ENCODE data around the gene PTPRM. TPM values are rescaled to one million over a fixed set of nuclear protein-coding genes. Genes with fewer than 3 reads are reported as not detected.

Gene PTPRM
- total RNA-seq, 2 donors from 2014 or later, result 53.4 to 64.7 TPM

DNA sequence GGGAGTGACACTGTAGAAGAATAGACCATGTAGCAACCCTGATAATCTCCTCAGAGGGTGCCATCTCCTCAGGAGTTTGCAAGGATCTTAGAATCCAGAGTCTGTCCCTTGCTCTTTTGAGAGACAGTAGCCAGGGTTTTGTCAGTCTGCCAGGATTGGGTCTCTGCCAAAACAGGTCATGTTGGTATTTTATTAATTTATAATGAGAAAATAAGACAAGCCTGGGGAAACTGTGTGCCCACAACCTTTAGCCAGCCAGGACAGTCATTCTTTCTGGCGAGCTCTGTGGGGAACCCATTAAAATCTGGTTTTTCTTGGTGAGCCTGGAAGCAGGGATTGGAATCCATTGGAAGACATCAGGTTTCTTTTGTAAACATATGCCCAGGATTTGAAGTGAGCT, 78.6 kb downstream of the PTPRM start:
- DNase-seq (ENCODE audit: low spot score), result no peak
- intact Hi-C loops (cut with DNase I), result no loop called here

GRCh38 chr18:7646174-7646886, 79.2 kb downstream of the PTPRM start:
- intact Hi-C loops (cut with DNase I), result no loop called here
- no peak for DNase-seq (ENCODE audit: low spot score)

DNA sequence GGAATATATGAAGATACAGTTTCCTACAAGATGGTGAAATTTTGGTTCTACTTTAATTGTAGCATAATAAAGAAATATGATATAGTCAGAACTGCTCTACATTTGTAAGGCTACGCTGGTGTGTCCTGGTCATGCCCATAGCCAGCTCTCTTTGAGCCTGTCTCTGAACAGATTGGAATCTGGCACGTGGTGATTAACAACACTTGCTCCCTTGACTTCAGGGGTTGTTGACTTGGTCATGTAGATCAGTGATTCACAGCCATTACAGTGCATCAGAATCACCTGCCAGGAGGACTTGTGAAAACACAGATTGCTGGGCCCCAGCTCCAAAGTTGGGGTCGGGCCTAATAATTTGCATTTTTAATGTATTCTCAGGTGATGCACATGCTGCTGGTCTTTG, 80.4 kb downstream of the PTPRM start:
- no peak for DNase-seq (ENCODE audit: low spot score)
- intact Hi-C loops (cut with DNase I), result no loop called here

DNA sequence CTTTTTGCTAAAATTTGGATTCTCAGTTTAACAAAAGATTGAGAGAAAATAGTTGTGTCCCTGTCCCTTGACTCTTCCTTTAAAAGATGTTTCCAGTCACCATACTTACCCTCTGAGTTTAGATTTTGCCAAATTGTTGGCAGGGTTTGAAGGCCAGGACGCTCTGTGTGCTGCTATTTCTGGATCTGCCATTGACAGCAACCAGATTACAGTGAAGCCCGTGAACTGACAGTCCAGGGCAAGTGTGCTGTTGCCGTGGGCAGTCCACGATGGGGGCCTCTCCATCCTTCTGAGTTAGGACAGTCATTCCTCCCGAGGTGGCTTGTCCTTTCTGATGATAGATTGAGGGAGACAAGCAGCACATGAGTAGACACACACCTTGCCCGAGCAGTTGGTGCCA, 89.9 kb downstream of the PTPRM start:
- intact Hi-C loops (cut with DNase I), result no loop called here
- DNase-seq (ENCODE audit: low spot score), result no peak

- no peak for DNase-seq (ENCODE audit: low spot score)
- intact Hi-C loops (cut with DNase I), result no loop called here
Observed at GRCh38 chr18:7657937-7658336, 90.8 kb downstream of the PTPRM start.

DNA sequence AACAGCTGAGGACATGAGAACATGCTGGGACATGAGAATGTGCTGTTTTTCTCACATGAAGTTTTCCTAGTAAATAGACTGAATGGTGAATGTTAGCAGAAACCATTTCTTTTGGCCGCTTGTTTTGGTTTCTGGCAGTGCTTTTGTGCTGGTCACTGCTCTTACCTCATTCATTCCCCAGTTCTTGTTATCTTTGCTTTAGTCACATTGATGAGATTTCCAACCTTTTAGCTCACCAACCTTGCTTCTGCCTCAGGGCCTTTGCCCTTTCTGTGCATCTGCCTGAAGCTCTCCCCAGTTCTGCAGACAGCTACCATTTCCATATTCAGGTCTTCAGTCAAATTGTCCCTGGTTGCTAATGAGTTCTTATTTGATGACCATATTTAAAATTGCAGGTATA, 91.6 kb downstream of the PTPRM start:
- intact Hi-C loops (cut with DNase I), result no loop called here
- no peak for DNase-seq (ENCODE audit: low spot score)

GRCh38 chr18:7661207-7661606, 94.1 kb downstream of the PTPRM start:
- no peak for DNase-seq (ENCODE audit: low spot score)
- intact Hi-C loops (cut with DNase I), result no loop called here

GRCh38 chr18:7662866-7663265, 95.8 kb downstream of the PTPRM start:
- intact Hi-C loops (cut with DNase I), result no loop called here
- DNase-seq (ENCODE audit: low spot score), result no peak

- intact Hi-C loops (cut with DNase I), result no loop called here
- DNase-seq (ENCODE audit: low spot score), result no peak
Observed at GRCh38 chr18:7663366-7664312, 96.5 kb downstream of the PTPRM start.

DNA sequence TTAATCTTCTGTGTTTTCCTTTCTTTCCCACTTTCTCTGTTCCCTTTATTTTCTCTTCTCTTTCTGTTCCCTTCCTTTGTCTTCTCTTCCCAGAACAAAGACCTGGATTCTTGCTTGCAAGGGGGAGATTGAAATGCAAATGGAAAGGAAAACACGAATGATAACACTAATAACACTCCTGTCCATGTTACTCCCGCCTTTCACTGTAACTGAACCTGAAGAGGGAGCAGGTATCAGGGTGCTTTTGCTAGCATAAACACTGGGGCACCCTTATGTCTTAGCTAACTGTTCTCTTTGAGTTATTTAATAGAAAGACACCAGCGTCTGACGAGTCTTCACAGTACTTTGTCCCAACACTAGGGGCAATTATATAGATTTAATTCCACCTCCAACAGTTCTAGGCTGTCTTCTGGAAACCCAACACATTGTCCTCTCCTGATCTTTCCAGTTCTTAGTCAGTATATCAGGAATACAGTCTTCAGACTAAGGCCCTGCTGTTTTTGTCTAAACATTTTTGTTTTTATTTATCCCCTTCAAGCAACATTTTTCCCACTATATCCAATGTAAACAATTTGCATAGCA, 99.2 kb downstream of the PTPRM start:
- DNase-seq (ENCODE audit: low spot score), result no peak
- intact Hi-C loops (cut with DNase I), result no loop called here

GRCh38 chr18:7668392-7668791, 101.3 kb downstream of the PTPRM start:
- no peak for DNase-seq (ENCODE audit: low spot score)
- intact Hi-C loops (cut with DNase I), result no loop called here

DNA sequence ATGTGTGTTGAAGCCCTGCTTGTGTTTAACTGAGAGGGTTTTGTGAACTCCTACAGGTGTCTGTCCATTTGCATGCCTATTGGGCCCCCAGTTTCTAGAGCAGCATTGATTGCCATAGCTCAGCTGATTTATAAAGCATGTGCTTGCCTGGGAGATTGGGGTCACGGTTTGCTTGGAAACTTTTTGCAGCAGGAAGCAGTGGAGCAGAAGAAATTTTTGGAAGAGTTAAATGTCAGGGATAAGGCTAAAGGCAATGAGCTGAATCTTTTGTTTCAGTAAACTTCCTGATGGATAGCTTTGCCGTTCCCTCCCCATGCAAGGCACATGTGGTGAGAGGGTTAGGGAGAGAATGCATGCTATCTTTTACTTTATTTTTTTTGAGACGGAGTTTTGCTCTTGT, 102.2 kb downstream of the PTPRM start:
- no peak for DNase-seq (ENCODE audit: low spot score)
- intact Hi-C loops (cut with DNase I), result no loop called here

DNA sequence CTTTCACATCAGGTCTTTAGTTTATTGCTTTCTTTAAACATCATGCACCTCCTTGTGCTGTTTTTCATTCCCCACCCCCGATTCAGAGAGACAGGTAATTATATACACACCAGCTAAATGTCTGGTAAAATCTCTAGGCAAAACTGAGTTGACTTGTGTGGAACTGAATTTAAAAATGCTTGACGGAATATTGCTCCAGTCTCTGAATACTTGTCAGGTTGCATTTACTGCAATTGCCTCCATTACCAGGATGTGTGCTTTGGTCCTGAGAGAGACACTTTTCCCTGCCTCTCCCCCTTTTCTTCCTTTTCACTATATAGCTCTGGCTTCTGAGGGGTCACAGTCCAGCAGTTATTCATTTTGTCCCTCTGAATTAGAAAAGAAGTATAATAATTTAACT, 104.0 kb downstream of the PTPRM start:
- no peak for DNase-seq (ENCODE audit: low spot score)

GRCh38 chr18:7676253-7676873, 109.2 kb downstream of the PTPRM start:
- intact Hi-C loops (cut with DNase I), result no loop called here
- no peak for DNase-seq (ENCODE audit: low spot score)

More for the DNA sequence above, 104.0 kb downstream of the PTPRM start:
- intact Hi-C loops (cut with DNase I), result no loop called here

DNA sequence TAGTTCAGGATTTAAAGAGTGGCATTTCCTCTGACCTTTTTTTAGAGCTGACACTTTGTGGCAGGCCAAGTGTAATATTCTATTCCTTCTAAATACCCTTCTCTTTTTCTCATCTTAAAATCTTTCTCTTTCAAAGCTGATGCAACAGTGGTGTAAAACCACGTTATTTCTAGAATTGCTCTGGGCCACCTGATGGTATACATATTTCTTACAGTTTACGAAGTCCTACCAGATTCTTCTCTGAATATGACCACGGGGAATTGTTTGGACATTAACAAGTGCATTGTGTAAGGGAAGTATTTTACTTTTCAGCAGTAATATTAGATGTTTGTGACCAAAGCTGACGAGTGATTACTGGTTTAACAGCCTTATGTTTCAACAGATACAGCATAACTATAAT, 109.9 kb downstream of the PTPRM start:
- intact Hi-C loops (cut with DNase I), result no loop called here
- DNase-seq (ENCODE audit: low spot score), result no peak

- intact Hi-C loops (cut with DNase I), result no loop called here
- no peak for DNase-seq (ENCODE audit: low spot score)
Observed at GRCh38 chr18:7677424-7677823, 110.3 kb downstream of the PTPRM start.

GRCh38 chr18:7678389-7678788, 111.3 kb downstream of the PTPRM start:
- DNase-seq (ENCODE audit: low spot score), result no peak
- intact Hi-C loops (cut with DNase I), result no loop called here

DNA sequence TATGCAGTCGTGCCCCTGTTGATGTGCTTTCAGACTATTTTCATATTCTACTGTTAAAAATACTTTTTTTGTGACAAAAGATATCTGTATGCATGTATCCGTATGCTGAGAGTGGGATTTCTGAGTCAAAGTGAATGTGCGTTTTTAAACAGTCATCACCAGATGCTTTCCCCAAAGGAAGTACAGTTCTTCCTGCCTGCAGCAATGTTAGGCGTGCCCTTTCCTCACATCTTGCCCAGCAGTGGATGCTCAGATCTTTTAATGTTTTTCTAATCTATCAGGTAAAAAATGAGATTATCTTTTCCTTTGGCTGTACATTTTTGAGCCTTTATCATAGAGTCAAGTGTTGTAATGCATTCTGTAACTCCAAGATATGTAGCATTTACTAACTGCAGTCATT, 111.7 kb downstream of the PTPRM start:
- no peak for DNase-seq (ENCODE audit: low spot score)
- intact Hi-C loops (cut with DNase I), result no loop called here

DNA sequence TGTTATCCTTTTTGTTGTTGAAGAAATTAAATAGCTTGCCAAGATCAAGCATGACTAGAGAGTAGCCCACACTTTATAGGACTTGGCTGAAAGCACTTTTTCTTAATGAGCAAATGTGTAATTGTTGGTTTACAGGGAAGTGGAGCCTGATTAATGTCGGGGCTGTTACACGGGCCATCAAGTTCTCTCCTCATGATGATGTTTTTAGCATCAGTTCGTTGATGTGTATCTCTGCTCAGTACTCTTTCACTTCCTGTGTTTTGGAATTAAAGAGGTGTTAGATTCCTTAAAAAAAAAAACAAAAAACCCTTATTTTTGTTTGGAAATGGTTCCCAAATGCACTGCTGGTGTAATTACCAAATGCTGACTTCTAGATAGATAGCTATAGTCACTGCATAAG, 114.2 kb downstream of the PTPRM start:
- intact Hi-C loops (cut with DNase I), result no loop called here

DNA sequence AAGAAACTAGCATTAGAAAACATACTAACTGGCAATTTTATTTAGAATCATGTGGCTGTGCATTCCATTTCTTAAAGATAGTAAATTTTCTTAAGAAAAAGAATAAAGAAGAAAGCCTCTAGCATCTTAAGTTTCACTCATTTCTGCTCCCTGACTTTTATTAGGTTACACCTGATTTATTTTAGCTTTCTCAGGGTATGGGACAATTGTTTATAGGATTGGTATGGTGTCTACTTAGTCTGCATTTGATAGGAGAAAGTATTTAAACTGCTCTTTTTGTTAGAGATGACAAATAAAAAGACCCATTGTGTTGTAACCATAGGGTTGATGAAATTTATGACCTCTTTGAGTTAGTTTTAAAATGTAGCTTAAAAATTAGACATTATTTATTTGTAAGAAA, 115.2 kb downstream of the PTPRM start:
- intact Hi-C loops (cut with DNase I), result no loop called here
- no peak for DNase-seq (ENCODE audit: low spot score)

More for the DNA sequence above, 114.2 kb downstream of the PTPRM start:
- no peak for DNase-seq (ENCODE audit: low spot score)
